Body of pancreas (tissue), 4 donors: ENCODE measurements around the gene THSD7A. TPM values are rescaled to one million over a fixed set of nuclear protein-coding genes. Genes with fewer than 3 reads are reported as not detected.
A peak's percentile ranks its signal among the peaks of the same experiment; 100 is the strongest.

Experiments used
- ATAC-seq: fragments of 150-250 bp; one replicate; pipeline ENCODE4 v1.9.1; 2016
- DNase-seq, 4 donors: peaks; one replicate each; pipeline ENCODE4 v3.0.0-alpha.2; 2019
- H3K27ac ChIP-seq, 4 donors: fragments of 200-600 bp; sonication (generic); 1 replicate in 3 of 4; 2 replicates in 1 of 4; pipeline versions ENCODE4 v1.5.1 to v1.6.1; 2016 to 2019; ENCODE audit warnings: mild to moderate bottlenecking in 1 of 4, mixed read lengths in 1 of 4, moderate library complexity in 1 of 4
- H3K27me3 ChIP-seq, 2 donors: fragments of 200-600 bp; sonication (generic); one replicate each; pipeline ENCODE4 v1.6.0; 2016; ENCODE audit warnings: mild to moderate bottlenecking in 1 of 2
- H3K36me3 ChIP-seq, 2 donors: fragments of 200-600 bp; sonication (generic); replicated peaks in 1 of 2; 2 replicates each; pipeline ENCODE4 v1.5.1; 2016; ENCODE audit warnings: low read depth in 2 of 2; ENCODE audit not compliant: insufficient read depth in 1 of 2
- H3K4me1 ChIP-seq: fragments of 200-600 bp; sonication (generic); one replicate; pipeline ENCODE4 v1.6.0; 2016
- H3K4me3 ChIP-seq, 2 donors: fragments of 200-600 bp; sonication (generic); 1 replicate in 1 of 2; 2 replicates in 1 of 2; pipeline ENCODE4 v1.5.1; 2016 to 2019
- H3K9me3 ChIP-seq, 3 donors: fragments of 200-600 bp; sonication (generic); 1 replicate in 2 of 3; 2 replicates in 1 of 3; pipeline ENCODE4 v1.5.1; 2016
- POLR2A ChIP-seq, 3 donors: fragments of 450-650 bp; IDR thresholded peaks; one replicate each; pipeline ENCODE4 v1.6.1; 2016; ENCODE audit warnings: antibody characterized with exemption in 3 of 3, mild to moderate bottlenecking in 2 of 3
- WGBS, 2 donors: methylation state at CpG; one replicate each; pipeline ENCODE4 v1.1.5; 2017; 5-methylcytosine and 5-hydroxymethylcytosine counted together
- intact Hi-C: fragments of 100-400 bp; cut with DNase I; formaldehyde crosslinking; loops from one replicate; pipeline ENCODE4 v1.15.1; 2023
- total RNA-seq, 2 donors: library from RNA; depleted of rRNA; stranded (reverse); fragments of >200 nt; gene quantifications; one replicate each; pipeline ENCODE4 v1.1.0, GENCODE V29; 2016
- TF ChIP-seq, protein P1 (sequence below), 7 experiments: fragments of 450-650 bp in 4 of 7; fragments of 200-600 bp in 3 of 7; sonication (generic) in 3 of 7; IDR thresholded peaks; one replicate each; pipeline ENCODE4 v1.5.1; 2016 to 2019; ENCODE audit warnings: antibody characterized with exemption in 7 of 7

THSD7A gene
- total RNA-seq, 2 donors from 2014 or later, result 0.66 to 7.0 TPM

DNA sequence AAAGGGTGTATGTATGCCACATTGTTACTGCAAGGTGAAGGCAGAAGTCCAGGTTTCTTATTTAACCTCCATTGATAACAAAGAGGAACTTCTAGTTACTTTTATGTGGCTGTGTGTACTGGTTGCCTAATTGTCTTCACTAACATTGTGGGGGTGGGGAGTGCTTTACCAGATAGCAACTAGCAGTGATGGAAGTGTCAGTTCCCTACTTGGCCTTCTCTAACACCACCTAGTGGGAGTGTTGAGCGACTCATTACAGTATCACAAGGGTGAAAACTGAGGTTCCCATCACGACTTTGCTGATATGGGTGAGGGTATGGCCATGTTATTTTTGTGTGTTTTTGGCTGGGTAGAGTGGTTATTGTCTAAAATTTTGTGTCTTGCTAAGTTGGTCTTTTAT is 274.4 kb downstream of the THSD7A start:
- H3K27ac ChIP-seq, result no peak overlapping the region
- H3K4me1 ChIP-seq, result no peaks in the 10 kb centered on the region
- DNase-seq, result peak in 2 of 4 donors; percentile 13 to 34
- H3K36me3 ChIP-seq, result no peaks in the 10 kb centered on the region
- H3K9me3 ChIP-seq, result no peaks in the 10 kb centered on the region
- WGBS, 2 donors, result 33 to 58% methylated on average over 2 of the region's 2 CpGs
- intact Hi-C loops, result no loop called here
- ATAC-seq, result no peak
- H3K27me3 ChIP-seq, result no peaks in the 10 kb centered on the region
- no peak for TF ChIP-seq POLR2A (IDR thresholded peaks at IDR 0.05)
- TF ChIP-seq, protein P1, sequence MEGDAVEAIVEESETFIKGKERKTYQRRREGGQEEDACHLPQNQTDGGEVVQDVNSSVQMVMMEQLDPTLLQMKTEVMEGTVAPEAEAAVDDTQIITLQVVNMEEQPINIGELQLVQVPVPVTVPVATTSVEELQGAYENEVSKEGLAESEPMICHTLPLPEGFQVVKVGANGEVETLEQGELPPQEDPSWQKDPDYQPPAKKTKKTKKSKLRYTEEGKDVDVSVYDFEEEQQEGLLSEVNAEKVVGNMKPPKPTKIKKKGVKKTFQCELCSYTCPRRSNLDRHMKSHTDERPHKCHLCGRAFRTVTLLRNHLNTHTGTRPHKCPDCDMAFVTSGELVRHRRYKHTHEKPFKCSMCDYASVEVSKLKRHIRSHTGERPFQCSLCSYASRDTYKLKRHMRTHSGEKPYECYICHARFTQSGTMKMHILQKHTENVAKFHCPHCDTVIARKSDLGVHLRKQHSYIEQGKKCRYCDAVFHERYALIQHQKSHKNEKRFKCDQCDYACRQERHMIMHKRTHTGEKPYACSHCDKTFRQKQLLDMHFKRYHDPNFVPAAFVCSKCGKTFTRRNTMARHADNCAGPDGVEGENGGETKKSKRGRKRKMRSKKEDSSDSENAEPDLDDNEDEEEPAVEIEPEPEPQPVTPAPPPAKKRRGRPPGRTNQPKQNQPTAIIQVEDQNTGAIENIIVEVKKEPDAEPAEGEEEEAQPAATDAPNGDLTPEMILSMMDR (IDR thresholded peaks at IDR 0.05), result peak in 2 of 7 experiments; percentile 21 to 30
- H3K4me3 ChIP-seq, result no peak overlapping the region

DNA sequence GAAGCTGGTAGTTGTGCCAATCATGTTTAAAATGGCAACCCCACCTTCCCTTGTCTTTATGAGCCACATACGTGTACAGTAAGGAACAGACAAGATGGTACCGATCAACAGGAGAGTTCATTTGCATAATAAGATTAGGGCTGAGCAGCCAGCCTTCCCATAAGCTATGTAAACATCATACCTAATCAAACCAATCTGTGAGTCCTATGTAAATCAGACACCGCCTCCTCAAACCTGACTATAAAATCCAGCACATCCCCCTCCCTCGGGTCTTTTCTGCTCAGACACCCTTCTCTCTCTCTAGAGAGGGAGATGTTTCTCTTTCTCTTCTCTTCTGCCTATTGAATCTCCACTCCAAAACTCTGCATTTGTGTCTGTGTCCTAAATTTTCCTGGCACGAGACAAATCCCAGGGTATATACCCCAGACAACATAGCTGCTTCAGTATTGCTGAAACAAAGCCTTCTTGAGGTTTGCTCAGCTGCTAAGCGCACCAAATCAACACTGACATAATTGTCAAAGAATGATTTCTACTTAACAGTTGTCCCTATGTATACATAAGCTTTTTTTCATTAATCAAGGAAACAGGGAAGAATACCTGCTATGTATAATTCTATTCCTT is 279.2 kb downstream of the THSD7A start:
- intact Hi-C loops, result no loop called here
- TF ChIP-seq, protein P1 (IDR thresholded peaks at IDR 0.05), result no peak
- TF ChIP-seq POLR2A (IDR thresholded peaks at IDR 0.05), result no peak
- Histone ChIP-seq H3K27me3 (no peaks in the 10 kb centered on the region), H3K27ac (no peak overlapping the region), H3K4me1 (no peaks in the 10 kb centered on the region), H3K4me3 (no peak overlapping the region), H3K36me3 (no peaks in the 10 kb centered on the region), H3K9me3 (no peaks in the 10 kb centered on the region)
- DNase-seq (no peak), ATAC-seq (no peak)
- 71 to 74% methylated on average over 6 of the region's 6 CpGs for WGBS, 2 donors

DNA sequence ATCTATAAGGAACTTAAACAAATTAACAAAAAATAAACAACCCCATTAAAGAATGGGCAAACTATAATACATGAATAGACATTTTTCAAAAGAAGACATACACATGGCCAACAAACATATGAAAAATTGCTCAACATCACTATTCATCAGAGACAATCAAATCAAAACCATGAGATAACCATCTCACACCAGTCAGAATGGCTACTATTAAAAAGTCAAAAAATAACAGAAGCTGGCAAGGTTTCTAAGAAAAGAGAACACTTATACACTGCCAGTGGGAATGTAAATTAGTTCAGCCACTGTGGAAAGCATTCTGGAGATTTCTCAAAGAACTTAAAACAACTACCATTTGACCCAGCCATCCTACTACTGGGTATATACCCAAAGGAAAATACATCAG is 280.5 kb downstream of the THSD7A start:
- Histone ChIP-seq H3K9me3 (no peaks in the 10 kb centered on the region), H3K4me3 (no peak overlapping the region), H3K36me3 (no peaks in the 10 kb centered on the region), H3K4me1 (no peaks in the 10 kb centered on the region), H3K27me3 (no peaks in the 10 kb centered on the region), H3K27ac (no peak overlapping the region)
- intact Hi-C loops, result no loop called here
- no peak for TF ChIP-seq POLR2A (IDR thresholded peaks at IDR 0.05)
- TF ChIP-seq, protein P1 (IDR thresholded peaks at IDR 0.05), result no peak
- DNase-seq, result no peak
- no peak for ATAC-seq

DNA sequence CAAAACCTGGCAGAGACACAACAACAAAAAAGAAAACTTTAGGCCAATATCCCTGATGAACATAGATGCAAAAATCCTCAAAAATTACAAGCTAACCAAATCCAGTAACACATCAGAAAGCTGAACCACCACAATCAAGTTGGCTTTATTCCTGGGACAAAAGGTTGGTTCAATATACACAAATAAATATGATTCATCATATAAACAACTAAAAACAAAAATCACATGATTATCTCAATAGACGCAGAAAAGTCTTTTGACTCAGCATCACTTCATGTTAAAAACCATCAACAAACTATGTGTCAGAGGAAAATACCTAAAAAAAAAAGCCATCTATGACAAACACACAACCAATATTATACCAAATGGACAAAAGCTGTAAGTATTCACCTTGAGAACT is 283.5 kb downstream of the THSD7A start:
- Histone ChIP-seq H3K27me3 (no peaks in the 10 kb centered on the region), H3K9me3 (no peaks in the 10 kb centered on the region), H3K36me3 (no peaks in the 10 kb centered on the region), H3K4me3 (no peak overlapping the region), H3K4me1 (no peaks in the 10 kb centered on the region), H3K27ac (no peak overlapping the region)
- no peak for ATAC-seq
- TF ChIP-seq, protein P1 (IDR thresholded peaks at IDR 0.05), result no peak
- TF ChIP-seq POLR2A (IDR thresholded peaks at IDR 0.05), result no peak
- intact Hi-C loops, result no loop called here
- WGBS, 2 donors, result 42 to 67% methylated on average over 1 of the region's 1 CpG
- DNase-seq, result no peak

DNA sequence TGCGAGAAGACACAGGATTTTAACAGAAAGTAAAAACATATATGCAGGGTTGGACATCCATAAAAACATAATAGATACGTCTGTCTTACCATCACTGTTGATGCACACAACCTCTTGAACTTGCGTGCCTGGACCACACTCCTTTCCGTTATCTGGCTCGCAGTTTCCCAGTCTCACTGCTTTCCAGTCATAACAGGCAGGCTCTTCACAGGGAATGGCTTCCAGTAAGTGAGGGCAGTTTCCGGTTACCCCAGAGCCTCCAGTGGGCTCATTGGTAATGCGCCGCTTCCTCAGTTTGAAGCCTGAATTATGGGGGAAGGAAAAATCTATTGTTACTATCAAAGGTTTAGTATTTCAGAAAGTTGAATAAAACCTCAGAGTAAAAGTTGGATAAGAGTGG is 290.7 kb downstream of the THSD7A start:
- Histone ChIP-seq H3K27ac (no peak overlapping the region), H3K4me1 (no peaks in the 10 kb centered on the region), H3K9me3 (no peaks in the 10 kb centered on the region), H3K27me3 (no peaks in the 10 kb centered on the region), H3K36me3 (no peaks in the 10 kb centered on the region), H3K4me3 (no peak overlapping the region)
- no peak for ATAC-seq
- intact Hi-C loops, result no loop called here
- DNase-seq, result no peak
- WGBS, 2 donors, result 84 to 86% methylated on average over 8 of the region's 8 CpGs
- TF ChIP-seq, protein P1 (IDR thresholded peaks at IDR 0.05), result no peak
- TF ChIP-seq POLR2A (IDR thresholded peaks at IDR 0.05), result no peak
